Fibroblast of lung (primary cell): ENCODE measurements around the gene ANKRD36C. TPM values are rescaled to one million over a fixed set of nuclear protein-coding genes. Genes with fewer than 3 reads are reported as not detected.
"Not testable (repeated sequence)": the region's sequence is repeated elsewhere in the genome, so short reads cannot be mapped to it uniquely, and the experiment has no call there.

Source experiments
- DNase-seq, 2 donors: peaks; one replicate each; pipeline versions ENCODE4 v3.0.0 to v3.0.0-alpha.2; 2010; ENCODE audit warnings: low read depth in 2 of 2
- H2AFZ ChIP-seq: 2 replicates; pipeline ENCODE4 v1.5.1; 2012; ENCODE audit warnings: low read length, control low read depth, inconsistent platforms
- H3K27ac ChIP-seq: 2 replicates; pipeline ENCODE4 v1.5.1; 2011; ENCODE audit warnings: low read length, control low read depth; ENCODE audit not compliant: insufficient read depth
- H3K27me3 ChIP-seq: 2 replicates; pipeline ENCODE4 v1.5.1; 2011; ENCODE audit warnings: mild to moderate bottlenecking, low read length; ENCODE audit not compliant: control insufficient read depth, insufficient read depth
- H3K36me3 ChIP-seq: 2 replicates; pipeline ENCODE4 v1.5.1; 2011; ENCODE audit warnings: low read length; ENCODE audit not compliant: control insufficient read depth, insufficient read depth
- H3K4me1 ChIP-seq: 2 replicates; pipeline ENCODE4 v1.5.1; 2011; ENCODE audit warnings: low read length; ENCODE audit not compliant: control insufficient read depth, insufficient read depth; ENCODE audit errors: extremely low read depth
- H3K4me2 ChIP-seq: 2 replicates; pipeline ENCODE4 v1.5.1; 2011; ENCODE audit warnings: low read length, control low read depth; ENCODE audit not compliant: insufficient read depth; ENCODE audit errors: extremely low read depth
- H3K4me3 ChIP-seq, 4 experiments: fragments of 200-600 bp in 1 of 4; sonication (generic) in 1 of 4; replicated peaks in 1 of 4; 2 replicates each; pipeline ENCODE4 v1.5.1; 2011 to 2016; ENCODE audit warnings: low read length in 4 of 4, low read depth in 3 of 4, mild to moderate bottlenecking in 3 of 4, control low read depth in 2 of 4, inconsistent platforms in 1 of 4, mixed read lengths in 1 of 4; ENCODE audit not compliant: insufficient read depth in 1 of 4; ENCODE audit errors: control extremely low read depth in 1 of 4
- H3K79me2 ChIP-seq: 2 replicates; pipeline ENCODE4 v1.5.1; 2012; ENCODE audit warnings: mild to moderate bottlenecking, low read length, inconsistent platforms; ENCODE audit not compliant: control insufficient read depth, insufficient read depth
- H3K9ac ChIP-seq: 2 replicates; pipeline ENCODE4 v1.5.1; 2011; ENCODE audit warnings: mild to moderate bottlenecking, low read length, control low read depth; ENCODE audit not compliant: insufficient read depth
- H3K9me3 ChIP-seq: 2 replicates; pipeline ENCODE4 v1.5.1; 2012; ENCODE audit warnings: low read depth, low read length; ENCODE audit not compliant: control insufficient read depth, insufficient read depth
- H4K20me1 ChIP-seq: 2 replicates; pipeline ENCODE4 v1.5.1; 2011; ENCODE audit warnings: low read length; ENCODE audit not compliant: control insufficient read depth, insufficient read depth; ENCODE audit errors: extremely low read depth
- EZH2 ChIP-seq: IDR thresholded peaks from 2 replicates; pipeline ENCODE4 v1.5.1; 2012; ENCODE audit warnings: low read length, control low read depth, mild to moderate bottlenecking; ENCODE audit errors: missing control alignments
- polyA plus RNA-seq, 2 donors: library from polyadenylated mRNA; depleted of rRNA in 1 of 2; stranded (reverse) in 1 of 2; unstranded in 1 of 2; fragments of >200 nt; gene quantifications; 2 replicates each; pipeline ENCODE4 v1.2.1, GENCODE V29; 2011 to 2012; ENCODE audit warnings: missing spikeins in 1 of 2
- total RNA-seq: library from RNA; depleted of rRNA; stranded (reverse); fragments of >200 nt; gene quantifications from 2 replicates; pipeline ENCODE4 v1.2.1, GENCODE V29; 2014
- TF ChIP-seq, protein P1 (sequence below), 2 donors: IDR thresholded peaks in 1 of 2; conservative IDR thresholded peaks in 1 of 2; 1 replicate in 1 of 2; 2 replicates in 1 of 2; pipeline ENCODE4 v1.5.1; 2011 to 2012; ENCODE audit warnings: low read length in 2 of 2, control low read depth in 1 of 2, inconsistent platforms in 1 of 2, low read depth in 1 of 2, mild to moderate bottlenecking in 1 of 2

The ANKRD36C gene
- total and polyA plus RNA-seq, 2 donors (not counting 1 experiment from before 2014, with no cell fraction given): 3.9 to 32.9 TPM

DNA sequence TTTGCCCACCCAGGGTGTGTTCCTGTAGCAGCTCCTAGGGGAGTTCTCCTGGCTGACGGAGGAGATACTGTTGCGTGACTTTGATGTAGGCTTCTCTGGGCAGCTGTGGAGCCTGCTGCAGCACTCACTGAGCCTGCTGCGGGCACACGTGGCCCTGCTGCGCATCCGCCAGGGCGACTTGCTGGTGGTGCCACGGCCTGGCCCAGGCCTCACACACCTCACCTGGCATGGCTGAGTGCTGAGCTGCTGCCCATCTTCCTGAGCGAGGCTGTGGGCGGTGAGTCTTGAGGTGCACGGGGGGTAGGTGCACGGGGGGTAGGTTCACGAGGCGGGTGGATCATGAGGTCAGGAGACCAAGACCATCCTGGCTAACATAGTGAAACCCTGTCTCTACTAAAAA is 191.7 kb downstream of the ANKRD36C start:
- Histone ChIP-seq H3K4me1 (no peaks in the 10 kb centered on the region), H2AFZ (no peak overlapping the region), H3K9me3 (no peaks in the 10 kb centered on the region), H4K20me1 (no peaks in the 10 kb centered on the region), H3K9ac (no peak overlapping the region), H3K4me2 (no peak overlapping the region), H3K36me3 (no peaks in the 10 kb centered on the region), H3K27ac (no peak overlapping the region), H3K79me2 (no peaks in the 10 kb centered on the region), H3K4me3 (no peak overlapping the region), H3K27me3 (no peaks in the 10 kb centered on the region)
- TF ChIP-seq, protein P1, sequence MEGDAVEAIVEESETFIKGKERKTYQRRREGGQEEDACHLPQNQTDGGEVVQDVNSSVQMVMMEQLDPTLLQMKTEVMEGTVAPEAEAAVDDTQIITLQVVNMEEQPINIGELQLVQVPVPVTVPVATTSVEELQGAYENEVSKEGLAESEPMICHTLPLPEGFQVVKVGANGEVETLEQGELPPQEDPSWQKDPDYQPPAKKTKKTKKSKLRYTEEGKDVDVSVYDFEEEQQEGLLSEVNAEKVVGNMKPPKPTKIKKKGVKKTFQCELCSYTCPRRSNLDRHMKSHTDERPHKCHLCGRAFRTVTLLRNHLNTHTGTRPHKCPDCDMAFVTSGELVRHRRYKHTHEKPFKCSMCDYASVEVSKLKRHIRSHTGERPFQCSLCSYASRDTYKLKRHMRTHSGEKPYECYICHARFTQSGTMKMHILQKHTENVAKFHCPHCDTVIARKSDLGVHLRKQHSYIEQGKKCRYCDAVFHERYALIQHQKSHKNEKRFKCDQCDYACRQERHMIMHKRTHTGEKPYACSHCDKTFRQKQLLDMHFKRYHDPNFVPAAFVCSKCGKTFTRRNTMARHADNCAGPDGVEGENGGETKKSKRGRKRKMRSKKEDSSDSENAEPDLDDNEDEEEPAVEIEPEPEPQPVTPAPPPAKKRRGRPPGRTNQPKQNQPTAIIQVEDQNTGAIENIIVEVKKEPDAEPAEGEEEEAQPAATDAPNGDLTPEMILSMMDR (conservative IDR thresholded peaks at IDR 0.05 in 1 of 2, IDR thresholded peaks at IDR 0.05 in 1 of 2; ENCODE audit: low read depth in 1 of 2, low read length in 2 of 2): no peak
- no peak for TF ChIP-seq EZH2
- no peak for DNase-seq

DNA sequence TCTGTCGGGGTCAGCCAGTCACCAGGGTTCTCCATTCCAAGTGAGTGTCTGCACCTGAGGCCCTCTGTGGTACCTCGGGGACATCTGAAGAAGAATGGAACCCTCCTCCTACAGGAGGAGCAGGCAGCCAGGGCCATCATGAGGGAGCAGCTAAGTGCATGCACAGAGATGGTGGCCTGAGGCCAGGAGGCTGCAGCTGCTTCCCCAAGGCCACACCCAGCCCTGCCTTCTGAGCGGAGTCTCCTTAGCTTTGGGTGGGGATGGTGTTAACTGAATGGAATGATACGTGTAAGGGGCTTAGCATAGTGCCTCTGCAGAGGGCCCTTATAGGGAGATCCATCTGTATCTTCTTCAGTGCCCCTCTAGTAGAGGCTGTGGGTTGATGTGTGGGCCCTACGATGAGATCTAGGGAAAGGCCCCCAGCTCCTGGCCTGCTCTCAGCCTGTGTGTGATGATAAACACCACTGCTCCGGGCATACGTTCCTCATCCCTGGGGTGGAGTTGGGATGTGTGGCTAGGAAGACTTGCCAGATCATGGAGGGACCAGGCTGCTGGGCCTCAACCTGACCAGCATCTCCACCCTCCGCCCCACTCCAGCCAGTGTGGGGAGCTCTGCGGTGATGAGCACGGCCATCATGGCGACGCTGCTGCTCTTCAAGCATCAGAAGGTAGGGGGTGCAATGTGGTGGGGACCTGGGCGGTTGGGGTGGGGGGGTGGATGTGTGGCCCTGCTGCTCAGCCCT is 192.3 kb downstream of the ANKRD36C start:
- not testable (repeated sequence) for H2AFZ ChIP-seq, H3K36me3 ChIP-seq, H4K20me1 ChIP-seq, H3K27ac ChIP-seq, H3K4me3 ChIP-seq, H3K4me2 ChIP-seq, H3K9me3 ChIP-seq, H3K9ac ChIP-seq, H3K79me2 ChIP-seq, DNase-seq, H3K4me1 ChIP-seq, H3K27me3 ChIP-seq

DNA sequence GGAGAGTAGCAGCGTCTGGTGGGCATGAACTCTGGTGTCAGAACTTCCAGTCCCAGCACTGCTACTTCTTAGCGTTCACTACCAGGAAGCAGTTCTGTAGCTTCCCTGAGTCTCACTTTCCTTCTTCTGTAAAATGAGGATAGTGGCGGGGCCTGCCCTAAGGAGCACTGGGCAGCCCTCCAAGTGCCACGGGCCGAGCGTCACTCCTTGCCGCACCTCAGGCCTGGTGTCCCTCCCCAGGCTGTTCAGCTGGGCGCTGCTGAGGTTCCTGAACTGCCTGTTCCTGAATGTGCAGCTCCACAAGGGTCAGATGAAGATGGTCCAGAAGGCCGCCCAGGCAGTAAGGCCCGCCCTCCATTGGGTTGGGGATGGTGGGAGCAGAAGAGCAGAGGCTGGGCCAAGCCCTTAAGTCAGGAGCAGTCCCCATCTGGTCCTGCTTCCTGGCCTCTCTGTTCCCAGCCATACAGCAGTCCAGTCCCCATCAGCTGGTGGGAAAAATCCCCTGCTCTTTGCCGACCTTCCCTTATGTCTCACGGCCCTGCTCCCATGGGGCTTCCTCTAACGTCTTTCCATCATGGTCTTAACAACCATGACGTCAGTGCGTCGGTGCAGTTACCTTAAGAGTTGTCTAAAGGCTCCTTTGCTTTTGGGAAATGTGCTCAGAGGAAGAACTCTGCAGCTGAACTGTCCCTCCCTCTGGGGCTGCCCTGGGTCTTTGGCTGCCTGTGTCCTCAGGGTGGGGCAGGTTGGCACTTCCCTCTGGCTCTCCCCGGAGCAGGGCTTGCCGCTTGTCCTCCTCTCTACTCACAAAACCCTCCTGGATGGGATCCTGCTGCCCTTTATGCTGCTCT is 195.2 kb downstream of the ANKRD36C start:
- H3K4me2 ChIP-seq, H3K27ac ChIP-seq, DNase-seq, H3K36me3 ChIP-seq, H3K79me2 ChIP-seq, H3K9ac ChIP-seq, H3K9me3 ChIP-seq, H3K4me1 ChIP-seq, H2AFZ ChIP-seq, H3K4me3 ChIP-seq, H4K20me1 ChIP-seq, H3K27me3 ChIP-seq: not testable (repeated sequence)

DNA sequence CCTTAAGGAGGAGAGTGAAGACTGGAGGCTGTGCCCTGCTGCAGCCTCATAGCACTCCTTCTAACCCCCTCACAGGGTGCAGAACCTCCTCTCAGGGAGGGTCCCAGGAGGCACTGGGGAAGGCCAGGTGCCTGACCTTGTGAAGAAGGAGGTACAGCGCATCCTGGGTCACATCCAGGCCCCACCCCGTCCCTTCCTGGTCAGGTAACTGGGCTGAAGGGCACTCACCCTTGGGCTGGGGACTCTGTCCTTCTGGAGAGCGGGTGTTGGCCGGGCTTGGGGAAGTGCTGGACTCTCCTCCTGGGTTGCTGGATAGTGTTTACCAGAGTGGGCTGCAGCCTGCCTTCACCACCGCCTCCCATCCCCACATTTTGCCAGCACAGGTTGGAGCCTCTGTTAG is 197.7 kb downstream of the ANKRD36C start:
- not testable (repeated sequence) for H2AFZ ChIP-seq, H3K27ac ChIP-seq, H3K4me2 ChIP-seq, H3K4me1 ChIP-seq, H3K27me3 ChIP-seq, H3K9me3 ChIP-seq, H3K79me2 ChIP-seq, H3K9ac ChIP-seq, H4K20me1 ChIP-seq, DNase-seq, H3K4me3 ChIP-seq, H3K36me3 ChIP-seq

DNA sequence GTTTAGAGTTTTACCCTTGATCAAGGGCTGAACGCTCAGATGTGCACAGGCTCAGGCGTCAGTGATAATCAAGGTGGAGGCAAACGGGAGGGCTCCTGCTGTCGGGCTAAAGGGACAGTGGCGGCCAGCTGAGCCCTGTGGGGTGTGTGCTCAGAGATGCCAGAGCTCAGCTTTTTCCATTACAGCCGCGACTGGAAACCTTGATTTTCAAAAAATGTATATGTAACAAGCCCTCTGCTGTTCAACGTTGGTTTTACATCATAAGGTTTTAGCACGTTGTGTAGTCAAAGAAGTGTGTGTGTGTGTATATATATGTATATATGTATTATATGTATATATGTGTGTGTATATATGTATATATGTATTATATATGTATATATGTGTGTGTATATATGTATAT is 201.4 kb downstream of the ANKRD36C start:
- not testable (repeated sequence) for H4K20me1 ChIP-seq, H3K79me2 ChIP-seq, H3K9ac ChIP-seq, H3K9me3 ChIP-seq, H3K4me2 ChIP-seq, H3K27me3 ChIP-seq, H3K36me3 ChIP-seq, H2AFZ ChIP-seq, H3K27ac ChIP-seq, DNase-seq, H3K4me1 ChIP-seq, H3K4me3 ChIP-seq

DNA sequence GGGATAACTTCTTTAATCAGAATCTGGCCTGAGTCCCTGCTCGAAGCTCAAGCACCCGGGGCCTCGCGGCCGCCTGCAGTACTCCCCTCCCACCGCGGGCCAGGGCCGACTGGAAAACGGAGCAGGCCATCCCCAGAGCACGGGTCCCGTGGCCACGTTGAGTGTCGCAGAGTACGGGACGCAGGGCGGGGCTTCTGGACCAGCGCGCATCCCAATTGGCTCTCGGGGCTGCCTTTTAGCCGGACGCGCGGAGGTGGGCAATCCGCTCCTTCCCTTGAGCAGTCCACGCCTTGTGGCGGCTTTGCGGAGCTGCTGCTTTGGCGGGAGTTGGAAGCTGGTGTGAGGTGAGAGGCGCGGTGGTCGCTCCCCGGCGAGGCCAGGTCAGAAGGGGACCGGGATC is 202.2 kb downstream of the ANKRD36C start:
- not testable (repeated sequence) for H3K4me3 ChIP-seq, H4K20me1 ChIP-seq, H3K9ac ChIP-seq, H3K9me3 ChIP-seq, H3K27me3 ChIP-seq, H3K27ac ChIP-seq, H3K79me2 ChIP-seq, H2AFZ ChIP-seq, H3K4me2 ChIP-seq, H3K36me3 ChIP-seq, H3K4me1 ChIP-seq, DNase-seq
